ENCODE results near the gene C16orf86.

DNA sequence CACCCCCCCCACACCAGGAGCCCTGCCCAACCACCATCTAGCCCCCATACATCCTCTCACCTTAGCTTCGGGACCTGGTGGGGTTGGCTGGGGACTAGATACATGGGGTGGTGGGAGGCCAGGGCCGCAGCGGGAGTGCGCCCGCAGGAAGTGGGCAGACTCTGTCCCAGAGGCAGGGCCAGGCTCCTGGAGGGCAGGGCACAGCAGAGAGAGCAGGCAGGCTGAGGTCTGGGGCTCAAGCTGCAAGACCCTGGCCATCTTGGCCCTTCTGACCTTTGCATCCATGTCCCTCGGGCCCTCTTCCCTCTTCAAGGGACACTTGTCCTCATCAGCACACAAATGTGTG lies 2.8 kb upstream of the C16orf86 start:
- no peak for TF ChIP-seq GATA3 (IDR thresholded peaks at IDR 0.05; ENCODE audit: low read depth, low read length)
- no peak for TF ChIP-seq GATA2 (IDR thresholded peaks at IDR 0.05; ENCODE audit: low read depth, low read length)

Data from SH-SY5Y (cell line).